ENCODE results near the gene UBE2C.

GRCh38 chr20:45788351-45788750 lies 24.1 kb upstream of the UBE2C start:
- TF ChIP-seq CTCF (conservative IDR thresholded peaks at IDR 0.05; ENCODE audit: low read depth, low read length) (no peak), EZH2 (IDR thresholded peaks at IDR 0.05; ENCODE audit: borderline replicate concordance, low read depth, low read length, poor library complexity, severe bottlenecking) (no peak)

Data from A673 (cell line).